ENCODE results near the gene PPIL3. TPM values are rescaled to one million over a fixed set of nuclear protein-coding genes. Genes with fewer than 3 reads are reported as not detected.
A peak's percentile ranks its signal among the peaks of the same experiment; 100 is the strongest.

The PPIL3 gene
- total RNA-seq, 3 donors from 2014 or later (not counting 1 experiment from before 2014, with no cell fraction given), result 30.0 to 39.9 (median 33.3) TPM

DNA sequence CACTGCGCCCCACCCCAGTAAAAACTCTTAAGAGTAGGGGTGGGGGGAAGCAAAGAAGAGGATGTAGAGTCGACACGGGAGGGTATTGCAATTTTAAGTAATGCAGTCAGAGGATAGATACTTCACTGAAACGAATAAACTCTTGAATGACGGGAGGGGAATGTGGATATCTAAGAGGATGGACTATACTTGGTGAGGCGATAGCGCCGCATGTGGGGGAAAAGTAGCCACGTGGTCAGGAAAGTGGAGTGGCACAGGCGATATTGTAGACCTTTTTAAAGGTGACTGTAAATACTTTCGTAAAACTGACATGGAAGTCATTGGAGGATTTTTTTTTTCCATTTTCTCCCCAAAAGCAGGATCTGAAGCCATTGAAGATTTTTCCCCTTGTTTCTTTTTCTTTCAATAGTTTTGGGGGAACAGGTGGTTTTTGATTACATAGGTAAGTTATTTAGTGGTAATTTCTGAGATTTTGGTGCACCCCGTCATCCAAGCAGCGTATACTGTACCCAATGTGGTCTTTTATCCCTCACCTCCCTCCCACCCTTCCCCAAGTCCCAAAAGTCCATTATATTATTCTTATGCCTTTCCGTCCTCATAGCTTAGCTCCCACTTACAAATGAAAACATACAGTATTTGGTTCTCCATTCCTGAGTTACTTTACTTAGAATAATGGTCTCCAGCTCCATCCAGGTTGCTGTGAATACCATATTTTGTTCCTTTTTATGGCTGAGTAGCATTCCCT is 38.2 kb downstream of the PPIL3 start:
- Histone ChIP-seq H3K4me3 (ENCODE audit: low read length) (no peak overlapping the region), H3K36me3 (ENCODE audit: control insufficient read depth, insufficient read depth, low read length) (peaks cover 55% of the 10 kb centered on the region), H3K4me1 (ENCODE audit: control insufficient read depth, insufficient read depth, low read length) (no peaks in the 10 kb centered on the region), H3K9me3 (ENCODE audit: control insufficient read depth, insufficient read depth, low read length) (no peaks in the 10 kb centered on the region), H3K27me3 (ENCODE audit: control insufficient read depth, insufficient read depth, low read length) (no peaks in the 10 kb centered on the region), H3K27ac (ENCODE audit: low read length) (no peak overlapping the region)
- Mint-ChIP-seq H3K9me3 (no peaks in the 10 kb centered on the region), H3K4me3 (peak overlapping the region; percentile 35), H3K27me3 (ENCODE audit: low read depth in 2 of 2) (no peaks in the 10 kb centered on the region), H3K4me1 (peaks cover 12 to 29% of the 10 kb centered on the region in 2 donors), H3K27ac (peak overlapping the region; percentile 64 to 84), H3K36me3 (peaks cover 29% of the 10 kb centered on the region)
- intact Hi-C loops (cut with micrococcal nuclease), result no loop called here
- ATAC-seq (no peak), DNase-seq (peak in 1 of 2 donors; percentile 6)
- 92% methylated on average over 14 of the region's 14 CpGs for WGBS (ENCODE audit: insufficient coverage)
- TF ChIP-seq CTCF (IDR thresholded peaks at IDR 0.05), result no peak

GRCh38 chr2:200847939-200848338 is 40.9 kb downstream of the PPIL3 start:
- H3K9me3 Mint-ChIP-seq, result no peaks in the 10 kb centered on the region
- WGBS (ENCODE audit: insufficient coverage), result 100% methylated on average over 4 of the region's 4 CpGs
- H3K36me3 Mint-ChIP-seq, result peaks cover 19% of the 10 kb centered on the region
- H3K27ac Mint-ChIP-seq, result peak overlapping the region in 1 of 2 donors; percentile 84
- no peaks in the 10 kb centered on the region for H3K4me1 ChIP-seq (ENCODE audit: control insufficient read depth, insufficient read depth, low read length)
- H3K27me3 Mint-ChIP-seq (ENCODE audit: low read depth in 2 of 2), result no peaks in the 10 kb centered on the region
- no peak for TF ChIP-seq CTCF (IDR thresholded peaks at IDR 0.05)
- no peaks in the 10 kb centered on the region for H3K9me3 ChIP-seq (ENCODE audit: control insufficient read depth, insufficient read depth, low read length)
- peaks cover 12 to 25% of the 10 kb centered on the region in 2 donors for H3K4me1 Mint-ChIP-seq
- H3K36me3 ChIP-seq (ENCODE audit: control insufficient read depth, insufficient read depth, low read length), result peaks cover 28% of the 10 kb centered on the region
- DNase-seq, result no peak
- no peak overlapping the region for H3K27ac ChIP-seq (ENCODE audit: low read length)
- intact Hi-C loops (cut with micrococcal nuclease), result no loop called here
- H3K4me3 Mint-ChIP-seq, result no peak overlapping the region
- no peak overlapping the region for H3K4me3 ChIP-seq (ENCODE audit: low read length)
- ATAC-seq, result no peak
- no peaks in the 10 kb centered on the region for H3K27me3 ChIP-seq (ENCODE audit: control insufficient read depth, insufficient read depth, low read length)

DNA sequence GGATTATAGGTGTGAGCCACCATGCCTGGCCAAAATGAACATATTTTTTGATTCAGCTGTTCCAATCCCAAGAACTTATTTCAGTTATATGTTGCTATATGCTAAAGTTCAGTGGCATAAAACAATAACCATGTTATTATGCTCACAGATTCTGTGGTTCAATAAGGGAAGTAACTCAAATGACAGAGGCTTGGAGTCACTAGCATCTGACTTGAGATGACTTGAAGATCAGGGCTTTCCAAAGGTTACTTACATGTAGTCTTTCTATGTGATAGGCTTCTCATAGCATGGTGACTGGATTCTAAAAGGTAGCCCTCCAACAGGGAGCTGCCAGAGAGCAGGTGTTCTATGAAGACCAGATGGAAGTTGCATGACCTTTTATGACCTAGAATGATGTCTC is 41.6 kb downstream of the PPIL3 start:
- Histone ChIP-seq H3K9me3 (ENCODE audit: control insufficient read depth, insufficient read depth, low read length) (no peaks in the 10 kb centered on the region), H3K27ac (ENCODE audit: low read length) (no peak overlapping the region), H3K27me3 (ENCODE audit: control insufficient read depth, insufficient read depth, low read length) (no peaks in the 10 kb centered on the region), H3K36me3 (ENCODE audit: control insufficient read depth, insufficient read depth, low read length) (peaks cover 21% of the 10 kb centered on the region), H3K4me3 (ENCODE audit: low read length) (no peak overlapping the region), H3K4me1 (ENCODE audit: control insufficient read depth, insufficient read depth, low read length) (no peaks in the 10 kb centered on the region)
- TF ChIP-seq CTCF (IDR thresholded peaks at IDR 0.05), result no peak
- Mint-ChIP-seq H3K36me3 (peaks cover 13% of the 10 kb centered on the region), H3K27ac (peak overlapping the region in 1 of 2 donors; percentile 84), H3K9me3 (no peaks in the 10 kb centered on the region), H3K4me3 (no peak overlapping the region), H3K4me1 (peaks cover 7 to 18% of the 10 kb centered on the region in 2 donors), H3K27me3 (ENCODE audit: low read depth in 2 of 2) (no peaks in the 10 kb centered on the region)
- DNase-seq (no peak), ATAC-seq (no peak)
- intact Hi-C loops (cut with micrococcal nuclease), result no loop called here
